ENCODE results near the gene FLT1.

DNA sequence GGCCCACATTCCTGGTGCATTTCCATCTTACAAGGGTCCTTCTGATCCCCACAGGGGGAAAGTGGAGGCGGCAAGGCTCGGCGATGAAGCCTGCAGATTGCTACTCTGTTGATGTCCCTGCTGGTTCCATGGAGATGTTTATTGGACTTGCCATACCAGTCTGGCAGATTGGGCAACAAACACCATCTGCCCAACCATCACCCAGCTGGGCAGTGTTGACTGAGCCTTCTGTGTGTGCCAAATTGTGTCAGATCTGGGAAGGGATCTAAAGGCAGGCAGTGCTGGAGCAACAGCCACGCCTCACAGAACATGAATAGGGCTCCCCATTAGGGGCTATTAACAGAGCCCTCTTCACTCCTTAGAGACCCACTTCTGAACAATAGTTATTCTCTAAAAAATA lies 35.0 kb downstream of the FLT1 start:
- TF ChIP-seq, protein P1, sequence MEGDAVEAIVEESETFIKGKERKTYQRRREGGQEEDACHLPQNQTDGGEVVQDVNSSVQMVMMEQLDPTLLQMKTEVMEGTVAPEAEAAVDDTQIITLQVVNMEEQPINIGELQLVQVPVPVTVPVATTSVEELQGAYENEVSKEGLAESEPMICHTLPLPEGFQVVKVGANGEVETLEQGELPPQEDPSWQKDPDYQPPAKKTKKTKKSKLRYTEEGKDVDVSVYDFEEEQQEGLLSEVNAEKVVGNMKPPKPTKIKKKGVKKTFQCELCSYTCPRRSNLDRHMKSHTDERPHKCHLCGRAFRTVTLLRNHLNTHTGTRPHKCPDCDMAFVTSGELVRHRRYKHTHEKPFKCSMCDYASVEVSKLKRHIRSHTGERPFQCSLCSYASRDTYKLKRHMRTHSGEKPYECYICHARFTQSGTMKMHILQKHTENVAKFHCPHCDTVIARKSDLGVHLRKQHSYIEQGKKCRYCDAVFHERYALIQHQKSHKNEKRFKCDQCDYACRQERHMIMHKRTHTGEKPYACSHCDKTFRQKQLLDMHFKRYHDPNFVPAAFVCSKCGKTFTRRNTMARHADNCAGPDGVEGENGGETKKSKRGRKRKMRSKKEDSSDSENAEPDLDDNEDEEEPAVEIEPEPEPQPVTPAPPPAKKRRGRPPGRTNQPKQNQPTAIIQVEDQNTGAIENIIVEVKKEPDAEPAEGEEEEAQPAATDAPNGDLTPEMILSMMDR (IDR thresholded peaks at IDR 0.05; ENCODE audit: insufficient read depth, low read length): no peak
- TF ChIP-seq POLR2AphosphoS5 (IDR thresholded peaks at IDR 0.05; ENCODE audit: low read depth): no peak
- TF ChIP-seq, protein P2, sequence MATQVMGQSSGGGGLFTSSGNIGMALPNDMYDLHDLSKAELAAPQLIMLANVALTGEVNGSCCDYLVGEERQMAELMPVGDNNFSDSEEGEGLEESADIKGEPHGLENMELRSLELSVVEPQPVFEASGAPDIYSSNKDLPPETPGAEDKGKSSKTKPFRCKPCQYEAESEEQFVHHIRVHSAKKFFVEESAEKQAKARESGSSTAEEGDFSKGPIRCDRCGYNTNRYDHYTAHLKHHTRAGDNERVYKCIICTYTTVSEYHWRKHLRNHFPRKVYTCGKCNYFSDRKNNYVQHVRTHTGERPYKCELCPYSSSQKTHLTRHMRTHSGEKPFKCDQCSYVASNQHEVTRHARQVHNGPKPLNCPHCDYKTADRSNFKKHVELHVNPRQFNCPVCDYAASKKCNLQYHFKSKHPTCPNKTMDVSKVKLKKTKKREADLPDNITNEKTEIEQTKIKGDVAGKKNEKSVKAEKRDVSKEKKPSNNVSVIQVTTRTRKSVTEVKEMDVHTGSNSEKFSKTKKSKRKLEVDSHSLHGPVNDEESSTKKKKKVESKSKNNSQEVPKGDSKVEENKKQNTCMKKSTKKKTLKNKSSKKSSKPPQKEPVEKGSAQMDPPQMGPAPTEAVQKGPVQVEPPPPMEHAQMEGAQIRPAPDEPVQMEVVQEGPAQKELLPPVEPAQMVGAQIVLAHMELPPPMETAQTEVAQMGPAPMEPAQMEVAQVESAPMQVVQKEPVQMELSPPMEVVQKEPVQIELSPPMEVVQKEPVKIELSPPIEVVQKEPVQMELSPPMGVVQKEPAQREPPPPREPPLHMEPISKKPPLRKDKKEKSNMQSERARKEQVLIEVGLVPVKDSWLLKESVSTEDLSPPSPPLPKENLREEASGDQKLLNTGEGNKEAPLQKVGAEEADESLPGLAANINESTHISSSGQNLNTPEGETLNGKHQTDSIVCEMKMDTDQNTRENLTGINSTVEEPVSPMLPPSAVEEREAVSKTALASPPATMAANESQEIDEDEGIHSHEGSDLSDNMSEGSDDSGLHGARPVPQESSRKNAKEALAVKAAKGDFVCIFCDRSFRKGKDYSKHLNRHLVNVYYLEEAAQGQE (IDR thresholded peaks at IDR 0.05; ENCODE audit: insufficient replicate concordance, low read depth): no peak

Measured in HL-60 (cell line).